AG09319 (cell line): ENCODE data around the gene SPEF1.
A peak's percentile ranks its signal among the peaks of the same experiment; 100 is the strongest.

Source experiments
- DNase-seq: peaks from one replicate; pipeline ENCODE4 v3.0.0-alpha.2; 2010; ENCODE audit warnings: low read depth; ENCODE audit errors: extremely low read depth
- TF ChIP-seq, protein P1 (sequence below): IDR thresholded peaks from 2 replicates; pipeline ENCODE4 v1.5.1; 2011; ENCODE audit warnings: low read depth, mild to moderate bottlenecking, inconsistent platforms, low read length, moderate library complexity

Gene SPEF1

DNA sequence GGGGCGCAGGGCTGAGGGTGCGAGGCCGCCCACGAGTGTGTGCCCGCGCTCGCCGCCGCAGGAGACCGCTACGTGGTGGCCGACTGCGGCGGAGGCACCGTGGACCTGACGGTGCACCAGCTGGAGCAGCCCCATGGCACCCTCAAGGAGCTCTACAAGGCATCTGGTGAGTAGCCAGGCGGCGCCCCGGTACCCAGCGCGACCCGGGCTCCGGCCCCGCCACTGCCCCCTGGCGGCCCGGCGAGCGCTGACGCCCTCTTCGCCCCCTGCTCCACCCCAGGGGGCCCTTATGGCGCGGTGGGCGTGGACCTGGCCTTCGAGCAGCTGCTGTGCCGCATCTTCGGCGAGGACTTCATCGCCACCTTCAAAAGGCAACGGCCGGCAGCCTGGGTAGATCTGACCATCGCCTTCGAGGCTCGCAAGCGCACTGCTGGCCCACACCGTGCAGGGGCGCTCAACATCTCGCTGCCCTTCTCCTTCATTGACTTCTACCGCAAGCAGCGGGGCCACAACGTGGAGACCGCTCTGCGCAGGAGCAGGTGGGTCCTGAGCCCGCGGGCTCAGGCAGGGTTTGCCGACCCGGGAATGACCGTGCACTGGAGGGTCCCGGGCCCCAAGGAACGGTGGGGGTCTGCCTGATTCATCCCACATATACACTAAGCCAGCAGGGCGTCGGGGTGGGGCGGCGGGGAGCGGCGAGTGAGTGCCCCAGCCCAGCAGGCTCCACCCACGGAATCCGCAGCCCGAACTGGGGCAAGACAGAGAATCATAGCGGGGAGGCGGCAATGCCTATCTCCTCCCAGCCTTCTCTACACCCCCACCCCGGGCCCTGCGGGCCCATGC lies 31.3 kb downstream of the SPEF1 start:
- DNase-seq, result no peak
- TF ChIP-seq, protein P1, sequence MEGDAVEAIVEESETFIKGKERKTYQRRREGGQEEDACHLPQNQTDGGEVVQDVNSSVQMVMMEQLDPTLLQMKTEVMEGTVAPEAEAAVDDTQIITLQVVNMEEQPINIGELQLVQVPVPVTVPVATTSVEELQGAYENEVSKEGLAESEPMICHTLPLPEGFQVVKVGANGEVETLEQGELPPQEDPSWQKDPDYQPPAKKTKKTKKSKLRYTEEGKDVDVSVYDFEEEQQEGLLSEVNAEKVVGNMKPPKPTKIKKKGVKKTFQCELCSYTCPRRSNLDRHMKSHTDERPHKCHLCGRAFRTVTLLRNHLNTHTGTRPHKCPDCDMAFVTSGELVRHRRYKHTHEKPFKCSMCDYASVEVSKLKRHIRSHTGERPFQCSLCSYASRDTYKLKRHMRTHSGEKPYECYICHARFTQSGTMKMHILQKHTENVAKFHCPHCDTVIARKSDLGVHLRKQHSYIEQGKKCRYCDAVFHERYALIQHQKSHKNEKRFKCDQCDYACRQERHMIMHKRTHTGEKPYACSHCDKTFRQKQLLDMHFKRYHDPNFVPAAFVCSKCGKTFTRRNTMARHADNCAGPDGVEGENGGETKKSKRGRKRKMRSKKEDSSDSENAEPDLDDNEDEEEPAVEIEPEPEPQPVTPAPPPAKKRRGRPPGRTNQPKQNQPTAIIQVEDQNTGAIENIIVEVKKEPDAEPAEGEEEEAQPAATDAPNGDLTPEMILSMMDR, result peak; percentile 14; the same call in 1 of the 2 replicates

DNA sequence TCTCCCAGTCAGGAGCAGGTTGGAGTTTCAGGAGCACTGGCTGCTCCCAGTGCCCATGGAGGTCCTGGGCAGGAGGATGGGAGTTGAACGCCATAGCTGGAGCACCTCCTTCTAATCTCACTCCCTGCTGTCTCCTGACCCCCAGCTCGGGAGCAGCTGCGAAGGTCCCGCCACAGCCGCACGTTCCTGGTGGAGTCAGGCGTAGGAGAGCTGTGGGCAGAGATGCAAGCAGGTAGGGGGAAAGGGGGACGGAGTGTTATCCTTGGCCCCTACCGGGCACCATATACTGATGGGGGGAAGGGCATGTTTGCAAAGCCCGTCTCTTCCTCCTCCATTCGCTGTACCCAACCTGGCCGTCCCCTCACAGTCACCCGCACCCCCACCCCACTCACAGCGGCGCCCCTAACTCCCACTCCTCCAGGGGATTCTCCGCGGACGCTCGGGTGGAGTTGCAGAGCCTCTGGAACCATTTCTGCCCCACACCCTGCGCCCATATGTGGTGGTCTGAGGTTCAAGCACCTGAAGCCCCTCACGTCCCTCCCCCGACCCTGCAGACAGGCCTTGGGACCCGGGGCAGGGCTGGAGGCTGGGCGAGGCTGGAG lies 32.1 kb downstream of the SPEF1 start:
- TF ChIP-seq, protein P1, result no peak

DNA sequence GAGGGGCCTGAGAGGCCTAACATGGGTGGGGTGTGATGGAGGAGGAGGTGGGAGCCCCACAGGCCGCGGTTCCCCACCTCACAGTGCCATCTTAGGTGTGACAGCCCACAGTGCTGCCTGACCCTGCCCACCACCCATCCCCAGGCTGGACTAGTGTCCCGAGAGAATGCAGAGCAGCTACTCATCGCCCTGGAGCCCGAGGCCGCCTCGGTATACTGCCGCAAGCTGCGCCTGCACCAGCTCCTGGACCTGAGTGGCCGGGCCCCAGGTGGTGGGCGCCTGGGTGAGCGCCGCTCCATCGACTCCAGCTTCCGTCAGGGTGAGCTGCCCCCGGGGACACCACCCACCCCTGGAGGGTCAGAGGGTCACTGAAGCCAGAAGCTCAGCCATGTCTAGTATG lies 33.2 kb downstream of the SPEF1 start:
- TF ChIP-seq, protein P1, result no peak
- DNase-seq, result no peak

More for the DNA sequence above, 32.1 kb downstream of the SPEF1 start:
- no peak for DNase-seq

DNA sequence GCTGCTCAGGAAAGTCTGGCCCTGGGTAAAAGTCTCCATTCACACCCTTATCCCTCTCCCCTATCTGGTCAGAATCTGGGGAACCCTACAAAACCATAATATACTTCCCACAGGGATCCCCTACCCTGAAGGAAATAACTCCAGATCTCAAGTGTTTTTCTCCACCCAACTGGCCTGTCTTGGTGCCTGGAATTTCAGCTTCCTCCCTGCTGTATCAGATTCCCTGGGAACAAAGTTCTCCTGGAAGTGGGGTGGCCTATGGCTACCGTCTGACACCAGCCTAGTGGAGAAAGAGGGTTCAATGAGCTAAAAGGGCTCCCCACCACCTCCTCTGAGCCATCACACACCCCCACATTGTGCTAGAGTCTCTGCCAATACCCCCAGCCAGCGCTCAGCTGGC lies 33.8 kb downstream of the SPEF1 start:
- no peak for DNase-seq
- TF ChIP-seq, protein P1, result no peak

DNA sequence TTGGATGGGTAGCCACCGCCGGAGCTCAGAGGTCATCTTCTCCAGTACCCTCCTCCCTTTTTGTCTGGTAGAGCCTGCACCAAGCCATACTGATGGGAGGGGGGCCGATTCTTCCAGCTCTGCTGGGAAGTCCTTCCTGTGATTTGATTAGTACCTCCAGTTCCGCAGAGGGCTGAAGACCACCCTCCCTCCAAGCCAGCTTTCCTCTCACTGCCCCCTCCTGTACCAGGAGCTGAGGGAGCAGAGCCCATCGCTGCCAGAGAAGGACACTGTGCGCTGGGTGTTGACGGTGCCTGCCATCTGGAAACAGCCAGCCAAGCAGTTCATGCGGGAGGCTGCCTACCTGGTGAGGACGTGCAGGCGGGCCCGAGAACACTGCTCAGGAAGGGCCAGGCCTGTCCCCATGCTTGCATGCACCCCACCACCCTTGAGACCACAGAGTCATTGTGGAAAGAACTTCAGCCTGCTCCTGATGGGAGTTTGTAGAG lies 35.5 kb downstream of the SPEF1 start:
- TF ChIP-seq, protein P1, result no peak
- DNase-seq, result no peak

DNA sequence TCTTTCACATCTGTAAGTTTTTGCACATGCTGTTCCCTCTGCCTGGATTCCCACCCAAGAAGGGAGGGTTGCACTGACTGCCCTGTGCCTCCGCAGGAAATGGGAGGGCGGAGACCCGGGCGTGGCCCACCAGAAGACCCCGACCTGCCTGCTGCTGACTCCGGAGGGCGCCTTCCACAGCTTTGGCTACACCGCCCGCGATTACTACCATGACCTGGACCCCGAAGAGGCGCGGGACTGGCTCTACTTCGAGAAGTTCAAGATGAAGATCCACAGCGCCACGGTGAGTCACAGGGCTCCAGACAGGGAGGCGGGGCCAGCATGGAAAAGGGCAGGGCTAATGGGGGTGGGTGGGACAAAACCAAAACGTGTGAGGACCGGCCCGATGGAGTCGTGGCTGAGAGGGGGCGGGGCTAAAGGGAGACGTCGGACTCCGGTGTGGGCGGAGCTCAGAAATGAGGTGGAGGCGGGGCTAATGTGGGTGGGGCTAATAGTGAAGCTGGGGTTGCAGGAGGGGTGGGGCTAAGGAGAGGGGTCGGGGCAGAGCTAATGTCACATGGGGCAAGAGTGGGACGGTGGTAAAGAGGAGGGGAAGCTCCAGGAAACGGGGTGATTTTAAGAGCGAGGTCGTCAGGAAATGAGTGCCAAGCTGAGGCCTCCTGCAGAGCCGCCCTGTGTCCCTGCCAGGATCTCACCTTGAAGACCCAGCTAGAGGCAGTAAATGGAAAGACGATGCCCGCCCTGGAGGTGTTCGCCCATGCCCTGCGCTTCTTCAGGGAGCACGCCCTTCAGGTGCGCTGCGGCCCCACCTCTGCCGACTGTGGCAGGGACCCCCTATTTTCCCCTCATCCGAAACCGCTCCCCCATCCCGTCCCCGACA lies 36.2 kb downstream of the SPEF1 start:
- TF ChIP-seq, protein P1, result no peak
- no peak for DNase-seq

DNA sequence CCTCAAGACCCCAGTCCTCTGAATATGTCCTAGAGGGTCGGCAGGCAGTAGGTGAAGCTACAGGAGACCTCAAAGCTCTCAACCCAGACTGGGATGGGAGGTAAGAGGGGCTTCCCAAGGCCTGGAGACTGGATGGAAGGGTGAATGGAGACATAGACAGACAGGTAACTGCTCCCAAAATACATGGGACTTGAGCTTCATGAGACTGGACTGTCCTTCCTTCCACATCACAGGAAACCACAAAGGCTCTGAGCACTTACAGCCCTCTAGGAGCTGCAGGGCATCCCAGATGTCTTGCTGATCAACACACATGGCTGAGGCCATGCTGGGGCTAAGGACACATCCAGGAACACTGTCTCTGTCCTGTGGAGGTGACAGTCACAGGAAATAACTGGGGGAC lies 37.2 kb downstream of the SPEF1 start:
- no peak for DNase-seq
- TF ChIP-seq, protein P1, result no peak
